A673 (cell line): Measurements from ENCODE around the gene GRID1. TPM values are rescaled to one million over a fixed set of nuclear protein-coding genes. Genes with fewer than 3 reads are reported as not detected.

ENCODE experiments used
- BruUV-seq: library from RNA; stranded (reverse); fragments of 400-500 nt; replicated peaks from 2 replicates; lab custom pipeline; 2021; lab: Mats Ljungman, UMichigan
- CTCF ChIA-PET: fragments of 300-600 bp; sonication (Branson Sonifier 250); formaldehyde crosslinking; loops from one replicate; lab custom pipeline; 2022; ENCODE audit warnings: antibody characterized with exemption; lab: Charles Lee
- POLR2A ChIA-PET: fragments of 300-600 bp; sonication (Branson Sonifier 250); formaldehyde crosslinking; loops from one replicate; lab custom pipeline; 2022; ENCODE audit warnings: antibody characterized with exemption; ENCODE audit not compliant: low non-redundant PET; lab: Charles Lee
- DNase-seq: peaks from one replicate; pipeline ENCODE4 v3.0.0-alpha.2; 2015; ENCODE audit warnings: low spot score
- H3K27ac ChIP-seq: fragments of 200-600 bp; sonication (generic); 2 replicates; pipeline ENCODE4 v1.5.1; 2016; ENCODE audit warnings: mixed run types, low read depth, mild to moderate bottlenecking, mixed read lengths, antibody characterized with exemption, low read length; ENCODE audit not compliant: poor library complexity, severe bottlenecking
- H3K27me3 ChIP-seq: fragments of 200-600 bp; sonication (generic); replicated peaks from 2 replicates; pipeline ENCODE4 v1.6.1; 2017; ENCODE audit warnings: mixed run types, low read depth, mild to moderate bottlenecking, mixed read lengths, antibody characterized with exemption, low read length; ENCODE audit not compliant: insufficient read depth, poor library complexity
- H3K36me3 ChIP-seq: fragments of 200-600 bp; sonication (generic); 2 replicates; pipeline ENCODE4 v1.6.1; 2016; ENCODE audit warnings: mixed run types, mild to moderate bottlenecking, mixed read lengths, antibody characterized with exemption, low read length; ENCODE audit not compliant: insufficient read depth, poor library complexity, severe bottlenecking
- H3K4me1 ChIP-seq: fragments of 200-600 bp; sonication (generic); 2 replicates; pipeline ENCODE4 v1.6.1; 2017; ENCODE audit warnings: mixed run types, mild to moderate bottlenecking, mixed read lengths, antibody characterized with exemption, low read length; ENCODE audit not compliant: insufficient read depth, poor library complexity, severe bottlenecking
- H3K4me3 ChIP-seq: fragments of 200-600 bp; sonication (generic); 2 replicates; pipeline ENCODE4 v1.5.1; 2016; ENCODE audit warnings: low read depth, mixed run types, mild to moderate bottlenecking, mixed read lengths, low read length; ENCODE audit not compliant: poor library complexity, severe bottlenecking
- H3K9me3 ChIP-seq: fragments of 200-600 bp; sonication (generic); 2 replicates; pipeline ENCODE4 v1.6.1; 2016; ENCODE audit warnings: mixed run types, low read depth, mild to moderate bottlenecking, mixed read lengths, antibody characterized with exemption, low read length; ENCODE audit not compliant: poor library complexity, severe bottlenecking
- CTCF ChIP-seq: fragments of 300-800, 200-600 bp; sonication (generic); conservative IDR thresholded peaks from 2 replicates; pipeline ENCODE4 v1.5.1; 2017; ENCODE audit warnings: low read depth, mild to moderate bottlenecking, antibody characterized with exemption, low read length, moderate library complexity, mixed read lengths
- EZH2 ChIP-seq: fragments of 200-600 bp; sonication (generic); IDR thresholded peaks from 2 replicates; pipeline ENCODE4 v1.6.1; 2017; ENCODE audit warnings: borderline replicate concordance, low read depth, mild to moderate bottlenecking, mixed read lengths, antibody characterized with exemption, low read length; ENCODE audit not compliant: poor library complexity, severe bottlenecking
- intact Hi-C: fragments of 100-400 bp; cut with micrococcal nuclease; formaldehyde crosslinking; loops from one replicate; pipeline ENCODE4 v1.10.0; 2022; ENCODE audit not compliant: unreplicated experiment
- total RNA-seq: library from RNA; stranded (reverse); gene quantifications from 2 replicates; pipeline ENCODE4 v1.2.3, GENCODE V29; 2021

The GRID1 gene
- total RNA-seq, 1 experiment from 2014 or later: not detected

DNA sequence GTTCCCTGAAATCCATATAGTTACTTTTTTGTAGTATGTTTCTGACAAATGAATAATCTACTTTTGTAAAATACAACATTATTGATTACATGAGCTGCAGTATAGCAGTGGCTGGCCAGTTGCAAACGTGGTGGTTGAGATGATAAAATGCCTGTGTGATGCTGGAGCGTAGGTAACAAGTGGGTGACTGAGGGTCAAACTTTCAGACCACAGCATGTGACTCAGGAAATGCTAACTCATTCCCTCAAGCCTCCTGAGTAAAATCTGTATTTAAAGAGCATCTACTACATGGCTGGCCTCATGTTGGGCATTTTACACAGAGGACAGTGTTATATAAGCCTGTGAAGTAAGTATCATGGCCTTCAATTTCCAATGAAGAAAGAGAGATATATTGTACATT lies 585.2 kb downstream of the GRID1 start:
- no peak overlapping the region for H3K4me3 ChIP-seq
- H3K27ac ChIP-seq: no peak overlapping the region
- DNase-seq: no peak
- H3K27me3 ChIP-seq: peaks cover 10% of the 10 kb centered on the region
- H3K9me3 ChIP-seq: no peaks in the 10 kb centered on the region
- H3K36me3 ChIP-seq: no peaks in the 10 kb centered on the region
- no peaks in the 10 kb centered on the region for H3K4me1 ChIP-seq
- no TSS peak for BruUV-seq
- TF ChIP-seq EZH2 (no peak), CTCF (no peak)
- intact Hi-C loops: no loop called here
- POLR2A ChIA-PET: no interaction called here
- CTCF ChIA-PET: no interaction called here

- H3K27me3 ChIP-seq: no peaks in the 10 kb centered on the region
- H3K4me3 ChIP-seq: no peak overlapping the region
- ChIA-PET CTCF (no interaction called here), POLR2A (no interaction called here)
- no peaks in the 10 kb centered on the region for H3K4me1 ChIP-seq
- H3K36me3 ChIP-seq: no peaks in the 10 kb centered on the region
- TF ChIP-seq EZH2 (no peak), CTCF (no peak)
- DNase-seq: no peak
- intact Hi-C loops: no loop called here
- BruUV-seq: no TSS peak
- no peak overlapping the region for H3K27ac ChIP-seq
- H3K9me3 ChIP-seq: no peaks in the 10 kb centered on the region
These were observed 588.5 kb downstream of the GRID1 start for GRCh38 chr10:85778074-85778473.

- CTCF ChIA-PET: no interaction called here
- H3K4me3 ChIP-seq: no peak overlapping the region
- no peaks in the 10 kb centered on the region for H3K4me1 ChIP-seq
- no peaks in the 10 kb centered on the region for H3K9me3 ChIP-seq
- intact Hi-C loops: no loop called here
- no peak overlapping the region for H3K27ac ChIP-seq
- H3K27me3 ChIP-seq: no peaks in the 10 kb centered on the region
- H3K36me3 ChIP-seq: no peaks in the 10 kb centered on the region
- POLR2A ChIA-PET: no interaction called here
- no peak for DNase-seq
- TF ChIP-seq CTCF (no peak), EZH2 (no peak)
- BruUV-seq: no TSS peak
These were observed 598.7 kb downstream of the GRID1 start for GRCh38 chr10:85767891-85768290.
